ENCODE measurements around the gene LOXL3.

Gene LOXL3, protein sequence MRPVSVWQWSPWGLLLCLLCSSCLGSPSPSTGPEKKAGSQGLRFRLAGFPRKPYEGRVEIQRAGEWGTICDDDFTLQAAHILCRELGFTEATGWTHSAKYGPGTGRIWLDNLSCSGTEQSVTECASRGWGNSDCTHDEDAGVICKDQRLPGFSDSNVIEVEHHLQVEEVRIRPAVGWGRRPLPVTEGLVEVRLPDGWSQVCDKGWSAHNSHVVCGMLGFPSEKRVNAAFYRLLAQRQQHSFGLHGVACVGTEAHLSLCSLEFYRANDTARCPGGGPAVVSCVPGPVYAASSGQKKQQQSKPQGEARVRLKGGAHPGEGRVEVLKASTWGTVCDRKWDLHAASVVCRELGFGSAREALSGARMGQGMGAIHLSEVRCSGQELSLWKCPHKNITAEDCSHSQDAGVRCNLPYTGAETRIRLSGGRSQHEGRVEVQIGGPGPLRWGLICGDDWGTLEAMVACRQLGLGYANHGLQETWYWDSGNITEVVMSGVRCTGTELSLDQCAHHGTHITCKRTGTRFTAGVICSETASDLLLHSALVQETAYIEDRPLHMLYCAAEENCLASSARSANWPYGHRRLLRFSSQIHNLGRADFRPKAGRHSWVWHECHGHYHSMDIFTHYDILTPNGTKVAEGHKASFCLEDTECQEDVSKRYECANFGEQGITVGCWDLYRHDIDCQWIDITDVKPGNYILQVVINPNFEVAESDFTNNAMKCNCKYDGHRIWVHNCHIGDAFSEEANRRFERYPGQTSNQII

DNA sequence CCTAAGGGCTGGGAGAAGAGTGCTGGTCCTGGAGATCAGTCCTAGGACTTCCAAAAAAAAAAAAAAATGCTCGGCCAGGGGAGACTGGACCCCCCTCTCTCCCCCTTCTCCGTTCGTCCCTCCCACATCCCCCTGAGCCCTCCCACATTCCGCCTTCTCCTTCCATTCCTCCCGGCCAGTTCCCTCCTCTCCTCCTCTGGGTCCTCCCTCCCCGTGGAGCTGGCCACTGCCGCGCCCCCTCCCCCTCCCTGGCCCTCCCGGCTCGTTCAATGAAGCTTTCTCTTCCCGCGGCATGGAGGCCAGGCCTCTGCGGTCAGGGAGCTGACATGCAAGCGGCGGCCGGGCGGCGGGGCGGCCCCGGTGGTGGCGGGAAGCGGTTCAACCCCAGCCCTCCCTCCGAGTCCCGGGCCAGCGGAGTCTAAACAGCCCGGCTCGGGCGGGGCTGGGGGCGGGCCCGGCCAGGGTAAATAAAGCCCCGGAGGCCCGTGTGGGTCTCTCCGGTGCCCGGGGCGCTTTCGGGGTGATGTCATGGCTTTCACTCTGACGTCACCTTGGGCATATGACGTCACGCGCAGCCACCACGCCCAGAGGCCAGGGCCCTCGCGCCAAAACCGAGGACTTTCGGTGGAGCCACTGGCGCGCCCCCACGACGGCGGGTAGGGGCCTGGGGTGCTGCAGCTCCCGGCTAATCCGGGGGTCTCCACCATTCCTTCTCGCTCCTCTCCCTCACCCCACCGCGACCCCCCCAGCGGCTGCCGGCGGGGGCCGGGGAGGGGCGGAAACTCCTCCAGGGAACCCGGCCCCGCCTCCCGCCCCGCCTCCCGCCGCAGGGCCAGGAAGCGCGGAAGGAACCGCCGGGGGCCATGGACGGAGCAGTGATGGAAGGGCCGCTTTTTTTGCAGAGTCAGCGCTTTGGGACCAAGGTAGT is at the start of gene LOXL3, which contains the start of gene DOK1:
Gene LOXL3, minus strand, starts transcription at position 51 of the 928 bp plus-strand sequence. CDS start 1,308 bp downstream, outside the sequence.
Gene DOK1, plus strand, starts transcription at position 829 of the 928 bp plus-strand sequence. Its CDS starts 35 bp downstream, at position 864.
- DNase-seq (ENCODE audit: low read depth in 1 of 2, low spot score in 1 of 2), result peak; percentile 63 to 78

DNA sequence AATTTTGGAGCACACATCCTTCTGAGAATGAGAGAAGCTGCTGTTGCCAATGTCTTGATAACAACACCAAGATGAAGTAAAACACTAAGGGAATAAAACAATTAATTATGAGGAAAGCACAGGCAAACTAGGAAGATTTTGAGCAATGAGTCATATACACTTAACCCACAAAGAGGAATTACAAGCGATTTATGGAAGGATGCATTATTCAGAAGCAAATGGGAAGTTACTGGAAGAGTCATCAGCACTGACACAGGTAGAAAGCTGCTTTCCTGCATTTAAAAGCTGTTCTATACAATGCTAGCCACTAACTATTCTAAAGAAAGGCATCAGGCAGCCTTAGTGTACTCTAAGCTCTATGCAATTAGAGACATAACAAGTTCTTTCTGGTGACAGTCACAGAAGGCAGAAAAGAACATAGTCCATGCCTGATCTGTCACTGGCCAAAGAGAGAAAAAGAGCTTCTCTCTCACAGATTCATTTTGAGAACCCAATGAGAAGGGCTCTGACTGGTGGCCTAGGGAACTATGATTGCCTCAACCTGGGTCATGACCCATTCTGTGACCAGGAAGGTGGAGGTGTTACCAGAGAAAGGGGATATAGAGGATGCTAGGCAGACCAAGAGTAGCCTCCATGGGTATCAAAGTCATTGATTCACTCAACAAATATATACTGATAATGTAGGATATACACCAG is 49.0 kb upstream of the LOXL3 start:
- no peak for DNase-seq (ENCODE audit: low read depth in 1 of 2, low spot score in 1 of 2)

DNA sequence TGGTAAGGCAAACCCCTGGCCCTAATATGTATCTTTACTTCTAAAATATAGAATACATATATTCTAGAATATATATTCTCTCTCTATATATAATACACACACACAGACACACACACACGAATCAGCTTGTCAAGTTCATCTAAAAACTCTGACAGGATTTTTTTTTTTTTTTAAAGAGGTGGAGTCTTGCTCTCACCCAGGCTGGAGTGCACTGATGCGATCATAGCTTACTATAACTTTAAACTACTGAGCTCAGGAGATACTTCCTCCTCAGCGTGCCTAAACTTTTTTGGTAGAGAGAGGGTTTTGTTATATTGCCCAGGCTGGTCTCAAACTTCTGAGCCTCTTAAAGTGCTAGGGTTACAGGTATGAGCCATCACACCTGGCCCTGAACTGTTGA is 45.9 kb upstream of the LOXL3 start:
- DNase-seq (ENCODE audit: low read depth in 1 of 2, low spot score in 1 of 2), result no peak

DNA sequence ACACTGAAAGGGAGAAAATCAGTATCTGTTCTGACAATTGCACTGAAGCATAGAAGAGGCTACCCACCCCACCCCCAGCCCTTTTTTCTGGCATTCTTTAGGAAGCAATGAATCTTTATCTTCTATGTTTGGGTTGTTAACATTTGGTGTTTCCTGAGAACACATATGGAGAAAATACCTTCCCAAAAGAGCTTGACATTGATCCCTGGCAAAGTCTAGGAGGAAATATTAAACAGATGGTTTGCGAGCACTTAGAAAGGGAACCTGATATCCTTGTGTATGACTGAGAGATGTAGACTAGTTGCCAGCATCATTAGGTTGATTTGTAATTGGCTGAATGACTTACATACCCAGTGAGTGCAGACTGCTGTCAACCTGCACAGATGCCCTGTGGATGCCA is 43.7 kb upstream of the LOXL3 start:
- no peak for DNase-seq (ENCODE audit: low read depth in 1 of 2, low spot score in 1 of 2)

DNA sequence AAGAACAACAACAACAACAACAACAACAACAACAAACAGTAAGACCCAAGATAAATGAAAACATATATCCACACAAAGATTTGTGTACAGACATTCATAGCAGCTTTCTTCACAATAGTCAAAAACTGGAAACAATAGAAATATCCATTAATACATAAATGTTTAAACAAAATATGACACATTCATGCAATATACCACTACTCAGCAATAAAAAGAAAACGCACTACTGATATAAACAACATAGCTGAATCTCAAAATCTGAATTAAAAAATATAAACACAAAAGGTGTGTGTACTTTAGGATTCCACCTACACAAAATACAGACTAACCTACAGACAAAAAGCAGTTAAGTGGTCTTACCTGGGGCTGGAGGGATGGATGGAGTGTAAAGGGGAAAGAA is 42.8 kb upstream of the LOXL3 start:
- DNase-seq (ENCODE audit: low read depth in 1 of 2, low spot score in 1 of 2), result no peak

DNA sequence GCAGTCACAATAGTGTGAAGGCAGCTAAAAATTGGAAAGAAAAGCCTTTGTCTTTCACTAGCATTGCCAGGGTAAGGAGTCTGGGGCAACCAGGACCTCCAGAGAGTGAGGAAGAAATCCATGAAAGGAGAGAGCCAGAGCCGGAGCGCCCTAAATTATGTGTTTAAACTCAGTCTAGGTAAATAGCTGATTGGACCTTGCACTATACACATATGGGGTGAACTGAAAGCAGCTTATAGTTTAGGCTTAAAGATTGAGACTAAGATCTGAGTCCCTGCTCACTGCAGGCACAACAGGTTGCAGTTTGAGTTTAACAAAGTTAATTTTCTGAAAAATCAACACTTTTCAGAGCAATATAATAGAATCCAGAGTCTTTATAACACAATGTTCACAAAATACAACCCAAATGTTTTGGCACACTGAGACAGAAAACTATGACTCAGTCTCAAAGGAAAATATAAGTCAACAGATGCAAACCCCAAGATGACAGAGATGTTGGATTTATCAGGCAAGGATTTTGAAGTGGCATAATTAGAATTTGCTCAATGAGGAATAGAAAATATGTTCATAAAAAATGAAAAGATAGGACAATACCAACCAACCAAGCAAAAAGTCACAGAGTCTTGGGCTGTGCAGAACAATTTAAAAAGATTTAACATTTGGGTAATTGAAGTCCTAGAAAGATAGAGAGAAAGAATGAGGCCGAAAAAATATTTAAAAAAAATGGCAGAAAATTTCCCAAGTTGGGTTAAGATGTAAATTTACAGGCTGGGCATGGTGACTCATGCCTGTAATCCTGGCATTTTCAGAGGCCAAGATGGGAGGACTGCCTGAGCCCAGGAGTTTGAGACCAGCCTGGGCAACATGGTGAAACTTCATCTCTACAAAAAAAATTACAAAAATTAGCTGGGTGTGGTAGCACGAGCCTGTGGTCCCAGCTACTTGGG is 40.4 kb upstream of the LOXL3 start:
- no peak for DNase-seq (ENCODE audit: low read depth in 1 of 2, low spot score in 1 of 2)

DNA sequence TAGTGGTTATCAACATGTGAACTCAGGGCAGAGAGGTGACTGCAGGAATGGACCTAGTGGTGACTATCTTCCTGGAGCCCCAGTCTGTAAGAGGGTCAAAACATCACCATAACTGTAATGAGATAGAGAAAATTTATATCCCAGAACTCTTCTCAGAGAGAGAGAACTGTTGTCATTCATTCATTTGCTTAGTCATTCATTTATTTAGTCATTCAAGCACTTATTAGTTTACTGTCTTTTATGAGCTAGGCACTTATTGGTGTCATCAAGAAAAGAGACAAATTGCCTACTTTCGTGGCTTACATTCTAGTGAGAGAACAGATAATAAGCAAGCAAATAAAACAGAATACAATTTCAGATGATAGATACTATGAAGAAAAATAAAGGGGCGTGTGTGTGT is 34.9 kb upstream of the LOXL3 start:
- no peak for DNase-seq (ENCODE audit: low read depth in 1 of 2, low spot score in 1 of 2)

DNA sequence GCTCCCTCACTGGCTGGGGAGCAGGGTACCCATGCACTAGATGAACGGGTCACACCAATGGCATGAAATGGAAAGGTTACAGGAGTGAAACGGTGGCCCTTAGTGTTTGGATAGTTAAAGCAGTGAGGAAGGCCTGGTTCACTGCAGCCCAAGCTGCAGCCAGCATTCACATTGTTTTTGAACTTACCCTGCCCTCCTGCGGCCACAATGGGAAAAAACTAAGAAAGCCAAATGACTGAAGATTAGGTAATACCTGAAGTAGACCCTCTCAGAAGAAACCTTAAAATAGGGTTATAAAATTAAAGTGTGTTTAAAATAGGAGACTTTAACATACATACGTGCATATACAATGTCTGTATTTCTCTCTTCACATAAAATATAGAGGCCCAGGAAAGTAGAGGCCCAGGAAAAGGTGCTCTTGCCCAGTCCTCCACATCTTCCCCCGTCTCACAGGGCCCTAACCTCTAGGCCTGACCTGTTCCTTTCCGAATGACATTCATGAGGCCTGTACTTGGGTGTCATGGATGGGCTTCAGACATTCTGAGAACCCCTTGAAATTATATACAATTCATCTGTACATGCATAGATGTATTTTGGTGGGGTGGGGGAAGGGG is 34.0 kb upstream of the LOXL3 start:
- peak; percentile 20 to 27 for DNase-seq (ENCODE audit: low read depth in 1 of 2, low spot score in 1 of 2)

DNA sequence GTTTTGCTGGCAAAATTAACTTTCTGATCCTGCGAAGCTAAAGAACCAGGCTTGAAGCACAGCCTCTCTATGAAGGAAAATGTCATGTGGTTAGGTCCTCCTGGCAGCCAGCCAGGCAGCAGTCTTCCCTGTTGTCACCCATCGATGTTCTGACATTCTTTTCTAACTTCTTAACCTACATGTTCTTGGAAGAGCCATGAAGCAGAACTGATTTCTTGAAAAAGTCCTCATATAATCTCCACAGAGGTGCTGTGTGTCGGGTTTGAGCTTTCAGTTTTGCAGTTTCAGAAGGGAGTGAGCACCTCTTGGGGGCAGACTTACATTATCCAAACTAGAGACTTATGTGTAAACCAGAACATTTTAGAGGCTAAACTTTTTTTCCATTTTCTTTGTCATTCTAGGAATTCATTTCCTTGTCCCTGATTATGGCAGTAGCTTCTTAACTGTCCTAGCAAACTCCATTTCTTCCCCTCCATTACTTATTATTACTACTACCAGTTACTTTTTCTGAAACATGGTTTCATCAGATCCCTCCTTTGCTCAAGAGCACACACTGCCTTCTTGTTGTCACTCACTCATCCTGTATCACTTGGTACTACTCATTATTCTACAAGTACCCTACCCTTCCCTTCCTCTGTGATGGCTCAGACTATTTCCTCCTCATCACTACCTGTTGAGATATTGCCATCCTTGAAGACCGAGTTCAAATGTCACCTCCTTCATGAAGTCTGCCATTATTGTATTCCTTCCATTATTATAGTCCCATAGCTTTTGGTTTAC is 31.9 kb upstream of the LOXL3 start:
- no peak for DNase-seq (ENCODE audit: low read depth in 1 of 2, low spot score in 1 of 2)

DNA sequence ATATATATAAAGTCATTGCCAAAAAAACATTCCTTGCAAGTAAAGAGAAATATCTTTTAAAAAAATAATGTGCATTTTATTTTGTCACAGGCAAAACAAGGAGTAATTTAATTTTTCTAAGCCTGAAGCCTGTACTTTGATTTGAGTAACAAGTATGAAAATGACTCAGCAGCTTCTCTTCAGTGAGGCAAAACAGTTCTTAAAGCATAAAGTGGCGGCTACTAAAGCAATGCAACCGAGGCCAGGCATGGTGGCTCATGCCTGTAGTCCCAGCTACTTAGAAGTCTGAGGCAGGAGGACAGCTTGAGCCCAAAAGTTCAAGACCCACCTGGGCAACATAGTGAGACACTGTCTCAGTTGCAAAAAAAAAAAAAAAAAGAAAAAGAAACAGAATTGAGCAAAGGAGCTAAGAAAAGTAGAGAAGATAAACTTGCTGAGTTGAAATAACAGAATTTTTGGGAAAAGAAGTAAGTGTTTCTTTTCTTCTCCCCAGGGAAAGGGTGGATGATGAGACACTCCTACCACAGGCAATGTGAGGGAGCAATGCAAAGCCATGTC is 30.4 kb upstream of the LOXL3 start:
- no peak for DNase-seq (ENCODE audit: low read depth in 1 of 2, low spot score in 1 of 2)

DNA sequence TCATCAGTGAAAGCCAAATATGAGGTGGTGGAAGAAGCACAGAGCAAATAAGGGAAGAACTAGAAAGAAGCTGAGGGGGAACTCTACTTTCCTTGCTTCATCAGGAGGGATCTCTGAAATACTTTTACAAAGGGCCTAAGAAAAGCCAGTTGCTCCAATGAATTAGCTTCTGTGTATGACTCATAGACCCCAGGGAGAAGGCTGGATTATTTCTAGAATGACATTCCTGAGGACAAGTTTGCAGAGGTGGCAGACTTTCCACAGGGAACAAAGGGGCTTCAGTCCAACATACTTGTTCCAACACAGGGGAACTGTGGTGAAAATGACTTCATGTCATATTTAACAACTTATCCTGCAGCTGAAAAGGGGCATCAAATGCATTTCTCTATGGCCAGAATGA is 29.8 kb upstream of the LOXL3 start:
- no peak for DNase-seq (ENCODE audit: low read depth in 1 of 2, low spot score in 1 of 2)

DNA sequence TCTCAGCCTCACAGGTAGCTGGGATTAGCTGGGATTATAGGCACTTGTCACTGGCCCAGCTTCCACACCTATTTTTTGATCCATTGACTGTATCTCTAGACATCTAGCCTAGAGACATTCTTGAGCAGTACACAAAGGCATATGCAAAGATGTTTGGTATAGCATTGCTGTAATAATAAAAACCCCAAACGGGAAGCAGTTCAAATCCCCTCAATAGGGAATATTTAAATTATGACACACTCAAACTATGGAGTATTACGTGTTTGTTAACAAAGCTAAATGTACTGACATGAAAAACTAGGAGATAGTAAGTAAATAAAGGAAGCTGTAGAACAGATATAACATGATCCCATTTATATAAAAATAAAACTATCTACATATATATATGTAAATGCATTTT is 28.4 kb upstream of the LOXL3 start:
- DNase-seq (ENCODE audit: low read depth in 1 of 2, low spot score in 1 of 2), result no peak

DNA sequence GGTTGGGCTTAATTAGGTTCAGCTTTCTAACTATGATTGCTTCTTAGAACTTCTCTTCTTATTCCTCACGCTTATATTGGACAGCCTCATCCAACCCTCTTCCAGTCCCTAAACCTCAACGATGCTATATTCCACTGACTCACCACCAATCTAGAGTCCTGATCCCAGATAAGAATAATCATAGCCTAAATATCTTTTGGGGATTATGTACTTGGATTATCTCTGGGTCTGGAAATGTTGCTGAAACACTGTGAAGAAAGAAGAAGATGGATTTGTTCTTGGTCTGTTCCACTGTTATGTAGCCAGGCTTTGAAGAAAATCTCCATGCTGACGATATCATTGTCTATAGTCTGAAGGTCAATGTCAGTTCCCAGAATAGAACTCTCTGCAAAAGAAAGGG is 27.7 kb upstream of the LOXL3 start:
- no peak for DNase-seq (ENCODE audit: low read depth in 1 of 2, low spot score in 1 of 2)

DNA sequence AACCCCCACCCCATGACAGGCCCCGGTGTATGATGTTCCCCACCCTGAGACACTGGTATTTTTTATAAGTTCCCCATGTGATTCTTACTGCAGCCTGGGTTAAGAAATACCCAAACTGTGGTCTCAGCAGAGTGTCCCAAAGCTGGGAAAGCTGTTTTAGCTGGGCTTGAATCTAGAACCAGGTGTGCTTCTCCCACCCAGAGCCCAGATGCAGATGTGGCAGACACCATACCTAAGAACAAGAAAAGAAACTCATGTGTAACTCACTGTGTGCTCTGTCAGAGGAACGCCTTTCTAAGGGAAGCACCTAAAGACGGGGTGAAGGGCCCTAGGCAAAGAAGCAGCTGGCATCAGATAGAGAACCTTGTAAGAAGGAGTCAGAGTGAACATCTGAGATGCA is 24.7 kb upstream of the LOXL3 start:
- DNase-seq (ENCODE audit: low read depth in 1 of 2, low spot score in 1 of 2), result no peak

DNA sequence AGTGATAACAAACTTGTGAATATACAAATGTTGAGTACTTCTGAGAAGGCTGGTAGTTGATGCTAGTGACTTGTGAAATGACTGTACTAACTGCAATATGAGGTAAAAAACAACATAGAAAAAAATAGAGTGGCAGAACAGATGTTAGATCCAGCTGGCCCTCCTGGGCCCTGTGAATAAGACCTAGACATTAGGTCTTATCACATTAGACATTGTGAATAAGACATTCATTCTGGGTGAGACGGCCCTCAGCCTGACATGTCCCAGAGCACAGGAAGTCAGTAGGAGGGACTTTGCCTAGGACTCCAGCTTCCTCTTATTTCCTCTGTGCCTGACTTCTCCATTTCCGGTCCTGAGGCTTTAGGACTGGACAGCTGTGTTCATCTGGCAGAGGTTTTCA is 23.7 kb upstream of the LOXL3 start:
- no peak for DNase-seq (ENCODE audit: low read depth in 1 of 2, low spot score in 1 of 2)

DNA sequence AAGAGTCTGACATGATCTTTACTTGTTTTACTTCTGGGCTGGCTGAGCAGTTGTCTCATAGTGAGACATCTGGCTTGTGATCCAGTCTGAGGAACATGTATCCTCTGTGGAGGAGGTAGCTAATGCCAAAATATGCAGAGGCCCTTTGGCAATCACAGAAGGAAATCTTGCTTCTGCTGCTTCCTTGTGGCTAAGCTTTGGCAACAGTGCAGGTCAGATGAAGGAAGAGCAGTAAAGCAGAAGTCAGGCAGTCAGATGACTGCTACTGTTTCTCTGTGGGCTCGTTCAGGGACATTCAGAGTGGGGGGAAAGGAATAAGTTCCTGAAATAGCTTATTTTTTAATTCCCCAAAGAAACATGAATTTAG is 23.1 kb upstream of the LOXL3 start:
- DNase-seq (ENCODE audit: low read depth in 1 of 2, low spot score in 1 of 2), result no peak

DNA sequence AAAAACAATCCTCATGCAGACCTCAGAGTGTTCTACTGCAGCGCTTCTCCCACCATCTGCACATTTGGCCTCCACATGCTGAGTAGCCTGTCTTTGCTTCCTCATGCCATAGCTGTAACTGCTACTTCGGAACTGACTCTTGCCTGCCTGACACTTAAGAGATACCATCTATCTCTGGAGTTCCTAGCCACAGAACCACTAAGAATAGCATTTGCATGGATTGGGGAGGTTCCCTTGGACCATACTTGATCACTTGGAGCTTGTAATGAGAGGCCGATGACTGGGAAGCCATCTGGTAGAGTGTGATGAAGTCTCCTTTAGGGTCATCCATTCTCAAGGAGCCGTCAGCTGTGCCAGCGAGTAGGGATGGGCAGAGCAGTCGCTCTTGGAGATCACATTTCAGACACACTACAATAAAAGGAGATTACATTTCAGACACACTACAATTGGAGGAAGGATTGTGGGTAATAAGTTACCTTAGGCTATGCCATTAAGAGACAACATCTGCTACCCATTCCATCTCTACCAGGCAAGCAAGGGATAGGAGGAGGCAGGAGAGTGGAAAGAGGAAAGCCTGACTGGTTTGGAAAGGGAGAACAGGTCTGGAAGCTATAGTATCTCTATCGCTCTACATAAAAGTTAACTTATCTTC is 22.6 kb upstream of the LOXL3 start:
- DNase-seq (ENCODE audit: low read depth in 1 of 2, low spot score in 1 of 2), result no peak

DNA sequence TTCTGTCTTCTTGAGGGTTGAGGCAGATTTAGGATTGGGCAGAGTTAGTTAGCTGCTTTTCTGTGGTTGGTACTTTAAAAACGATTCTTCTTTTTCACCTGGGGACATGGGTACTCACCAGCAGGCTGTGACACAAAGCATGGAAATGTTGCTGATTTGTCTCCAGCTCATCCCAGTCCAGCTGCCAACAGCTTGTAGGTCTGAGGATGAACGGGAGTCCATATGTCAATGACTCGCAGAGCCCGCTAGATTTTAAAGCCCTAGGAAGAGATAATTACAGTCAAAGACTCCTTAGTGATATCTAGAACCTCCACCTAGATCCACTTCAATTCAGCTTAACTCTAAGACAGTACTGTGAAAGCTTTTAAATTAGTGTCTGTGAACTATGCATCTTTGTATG is 21.6 kb upstream of the LOXL3 start:
- no peak for DNase-seq (ENCODE audit: low read depth in 1 of 2, low spot score in 1 of 2)
